ENCODE results near the gene PRR23E. TPM values are rescaled to one million over a fixed set of nuclear protein-coding genes. Genes with fewer than 3 reads are reported as not detected.

Gene PRR23E
- total RNA-seq, 1 donor from 2014 or later: not detected

DNA sequence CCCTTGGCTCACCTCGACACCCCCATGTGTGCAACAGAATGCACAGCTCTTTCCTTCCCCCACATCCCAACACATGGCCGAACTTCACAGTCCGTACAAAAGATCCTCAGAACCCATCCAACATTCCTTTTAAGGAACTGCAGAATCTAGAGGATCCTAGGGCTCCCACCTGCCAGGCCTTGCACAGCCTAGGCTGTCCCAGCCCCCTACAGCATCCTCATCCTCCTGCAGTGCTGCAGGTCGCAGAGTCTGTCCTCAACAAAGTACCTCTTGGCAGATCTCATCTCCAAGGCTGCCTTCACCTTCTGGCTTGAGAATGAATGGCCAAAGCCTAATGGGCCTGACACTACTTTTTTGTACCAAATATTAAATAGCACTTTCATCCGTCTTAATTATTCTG, 19.8 kb downstream of the PRR23E start:
- H3K27me3 ChIP-seq (ENCODE audit: low read depth): peaks cover 6% of the 10 kb centered on the region
- intact Hi-C loops (cut with DNase I): no loop called here
- ATAC-seq (no peak), DNase-seq (no peak)
- H3K36me3 ChIP-seq: no peaks in the 10 kb centered on the region
- no peaks in the 10 kb centered on the region for H3K9me3 ChIP-seq
- H3K4me3 ChIP-seq: no peak overlapping the region
- no peaks in the 10 kb centered on the region for H3K4me1 ChIP-seq
- TF ChIP-seq, protein P1, sequence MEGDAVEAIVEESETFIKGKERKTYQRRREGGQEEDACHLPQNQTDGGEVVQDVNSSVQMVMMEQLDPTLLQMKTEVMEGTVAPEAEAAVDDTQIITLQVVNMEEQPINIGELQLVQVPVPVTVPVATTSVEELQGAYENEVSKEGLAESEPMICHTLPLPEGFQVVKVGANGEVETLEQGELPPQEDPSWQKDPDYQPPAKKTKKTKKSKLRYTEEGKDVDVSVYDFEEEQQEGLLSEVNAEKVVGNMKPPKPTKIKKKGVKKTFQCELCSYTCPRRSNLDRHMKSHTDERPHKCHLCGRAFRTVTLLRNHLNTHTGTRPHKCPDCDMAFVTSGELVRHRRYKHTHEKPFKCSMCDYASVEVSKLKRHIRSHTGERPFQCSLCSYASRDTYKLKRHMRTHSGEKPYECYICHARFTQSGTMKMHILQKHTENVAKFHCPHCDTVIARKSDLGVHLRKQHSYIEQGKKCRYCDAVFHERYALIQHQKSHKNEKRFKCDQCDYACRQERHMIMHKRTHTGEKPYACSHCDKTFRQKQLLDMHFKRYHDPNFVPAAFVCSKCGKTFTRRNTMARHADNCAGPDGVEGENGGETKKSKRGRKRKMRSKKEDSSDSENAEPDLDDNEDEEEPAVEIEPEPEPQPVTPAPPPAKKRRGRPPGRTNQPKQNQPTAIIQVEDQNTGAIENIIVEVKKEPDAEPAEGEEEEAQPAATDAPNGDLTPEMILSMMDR (IDR thresholded peaks at IDR 0.05): no peak
- H3K27ac ChIP-seq: no peak overlapping the region

DNA sequence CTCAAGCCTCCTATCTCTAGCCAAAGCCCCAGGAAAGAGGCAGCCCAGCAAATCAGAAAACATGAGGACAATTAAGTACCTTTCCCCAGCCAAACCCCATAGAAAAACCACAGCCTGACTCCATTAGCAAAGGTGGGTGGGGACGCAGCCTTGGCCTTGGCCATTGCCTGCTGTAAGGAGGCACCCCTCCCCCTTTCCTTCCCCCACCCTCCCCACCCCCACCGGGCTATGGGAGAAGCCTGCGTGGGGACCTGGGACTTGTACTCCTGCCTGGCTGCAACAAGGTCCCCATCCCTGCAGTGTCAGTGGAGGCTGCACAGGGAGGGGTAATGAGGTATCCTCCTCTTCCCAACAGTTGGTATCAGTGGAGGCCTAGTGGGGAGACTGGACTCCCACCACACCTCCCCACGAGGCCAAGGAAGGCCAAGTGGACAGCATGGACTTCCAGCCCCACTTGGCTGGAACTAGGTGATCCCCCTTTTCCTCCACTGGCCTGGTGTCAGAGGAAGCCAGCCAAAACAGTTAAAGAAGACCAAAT, 20.5 kb downstream of the PRR23E start:
- Histone ChIP-seq H3K27me3 (ENCODE audit: low read depth) (peaks cover 6% of the 10 kb centered on the region), H3K4me1 (no peaks in the 10 kb centered on the region), H3K9me3 (no peaks in the 10 kb centered on the region), H3K4me3 (no peak overlapping the region), H3K27ac (no peak overlapping the region), H3K36me3 (no peaks in the 10 kb centered on the region)
- ATAC-seq (no peak), DNase-seq (no peak)
- intact Hi-C loops (cut with DNase I): no loop called here
- TF ChIP-seq, protein P1 (IDR thresholded peaks at IDR 0.05): no peak

DNA sequence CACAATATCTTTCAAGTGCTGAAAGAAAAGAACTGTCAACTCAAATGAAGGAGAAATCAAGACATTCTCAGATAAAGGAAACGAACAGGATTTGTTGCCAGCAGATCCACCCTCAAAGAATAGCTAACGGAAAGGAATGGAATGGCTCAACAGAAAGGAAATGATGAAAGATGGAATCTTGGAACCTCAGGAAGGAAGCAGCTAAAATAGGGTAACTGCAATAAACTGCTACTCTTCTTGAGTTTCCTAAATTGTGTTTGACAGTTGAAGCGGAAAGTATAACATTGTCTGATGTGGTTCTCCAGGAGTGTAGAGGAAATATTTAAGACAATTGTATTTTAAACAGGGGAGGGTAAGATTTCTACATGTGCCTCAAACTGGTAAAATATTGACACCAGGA, 22.0 kb downstream of the PRR23E start:
- Histone ChIP-seq H3K27me3 (ENCODE audit: low read depth) (peaks cover 6% of the 10 kb centered on the region), H3K27ac (no peak overlapping the region), H3K9me3 (no peaks in the 10 kb centered on the region), H3K4me3 (no peak overlapping the region), H3K4me1 (no peaks in the 10 kb centered on the region), H3K36me3 (no peaks in the 10 kb centered on the region)
- DNase-seq (no peak), ATAC-seq (no peak)
- TF ChIP-seq, protein P1 (IDR thresholded peaks at IDR 0.05): no peak
- intact Hi-C loops (cut with DNase I): no loop called here

DNA sequence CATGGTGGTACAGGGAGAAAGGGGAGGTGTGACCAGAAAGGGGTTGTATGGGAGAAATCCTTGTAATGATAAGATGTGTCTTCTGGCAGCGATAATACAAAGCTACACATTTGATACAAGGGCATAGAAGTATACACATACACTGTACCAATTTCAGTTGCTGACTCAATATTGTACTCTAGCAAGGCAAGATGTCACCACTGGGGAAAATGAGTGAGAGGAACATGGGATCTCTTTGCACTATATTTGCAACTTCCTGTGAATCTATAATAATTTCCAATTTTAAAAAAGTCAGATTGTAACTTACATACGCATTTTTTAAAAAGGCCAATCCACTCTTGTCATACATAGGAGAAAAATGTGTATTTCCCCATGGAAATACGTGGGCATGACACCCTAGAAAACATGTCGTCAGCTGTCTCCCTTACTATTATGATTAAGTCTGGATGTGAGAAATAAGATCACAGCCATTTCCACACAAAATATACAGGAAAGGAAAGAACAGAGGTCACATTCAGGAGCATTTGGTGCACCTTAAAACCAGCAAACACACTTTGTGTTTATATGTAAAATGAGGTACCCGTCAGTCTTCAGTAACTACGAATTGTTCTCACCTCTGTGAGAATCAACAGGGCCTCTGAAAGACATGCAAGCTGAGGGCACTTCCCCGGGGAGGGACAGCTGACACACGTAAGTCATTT, 22.9 kb downstream of the PRR23E start:
- H3K27me3 ChIP-seq (ENCODE audit: low read depth): peaks cover 6% of the 10 kb centered on the region
- ATAC-seq (no peak), DNase-seq (no peak)
- intact Hi-C loops (cut with DNase I): no loop called here
- H3K4me3 ChIP-seq: no peak overlapping the region
- H3K4me1 ChIP-seq: no peaks in the 10 kb centered on the region
- H3K27ac ChIP-seq: no peak overlapping the region
- no peaks in the 10 kb centered on the region for H3K36me3 ChIP-seq
- TF ChIP-seq, protein P1 (IDR thresholded peaks at IDR 0.05): no peak
- H3K9me3 ChIP-seq: no peaks in the 10 kb centered on the region

DNA sequence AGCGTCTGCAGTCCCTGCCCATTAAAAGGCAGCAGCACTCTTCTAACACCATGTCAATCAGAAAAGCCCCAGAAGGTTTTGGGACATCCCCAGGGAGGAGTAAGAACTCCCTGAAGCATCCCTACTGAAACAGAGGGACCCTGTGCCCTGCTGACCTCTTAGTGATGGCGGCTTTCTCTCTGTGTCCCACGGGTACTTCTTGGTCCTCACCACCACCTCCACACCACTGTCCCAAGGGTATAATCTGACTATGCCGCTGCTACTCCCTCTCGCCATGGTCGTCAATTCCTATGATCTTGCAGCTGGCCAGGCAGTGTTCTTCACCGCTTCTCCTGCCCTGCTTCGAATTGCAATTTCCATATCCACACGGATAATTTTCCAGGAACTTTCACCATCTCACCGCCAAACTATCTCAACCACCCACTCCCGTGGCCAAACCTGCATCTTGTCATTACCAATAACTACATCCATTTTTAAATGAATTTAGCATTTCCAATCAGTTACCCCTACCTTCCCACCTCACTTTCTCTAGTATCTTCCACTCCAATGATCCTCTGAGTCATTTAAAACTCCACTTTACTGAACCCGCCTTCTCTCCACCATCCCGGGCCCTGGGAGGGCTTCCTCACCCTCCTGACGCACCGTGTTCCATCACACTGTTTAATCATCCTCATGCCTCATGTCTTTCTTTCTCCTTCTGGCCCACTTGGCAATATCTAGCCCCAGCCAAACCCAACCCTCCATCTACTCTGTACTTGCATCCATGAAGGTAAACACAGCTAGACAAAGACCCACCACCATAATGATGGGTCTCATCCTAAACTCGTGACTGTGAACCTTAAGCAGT, 23.7 kb downstream of the PRR23E start:
- Histone ChIP-seq H3K27ac (no peak overlapping the region), H3K4me1 (no peaks in the 10 kb centered on the region), H3K9me3 (no peaks in the 10 kb centered on the region), H3K36me3 (no peaks in the 10 kb centered on the region), H3K4me3 (no peak overlapping the region), H3K27me3 (ENCODE audit: low read depth) (peaks cover 6% of the 10 kb centered on the region)
- intact Hi-C loops (cut with DNase I): no loop called here
- TF ChIP-seq, protein P1 (IDR thresholded peaks at IDR 0.05): no peak
- ATAC-seq (no peak), DNase-seq (no peak)

Measured in lower lobe of right lung (tissue), 2 donors.